ENCODE measurements around the gene CCDC50. TPM values are rescaled to one million over a fixed set of nuclear protein-coding genes. Genes with fewer than 3 reads are reported as not detected.

Gene CCDC50
- total and polyA plus RNA-seq, 2 of the 8 experiments (the other 6 are each of a cell fraction or from before 2014, with no cell fraction given), result 7.3 to 19.2 TPM

GRCh38 chr3:191296041-191296541 is 33.1 kb upstream of the CCDC50 start (continued):
- no peak for TF ChIP-seq ZNF274 (IDR thresholded peaks at IDR 0.05; ENCODE audit: borderline replicate concordance, extremely low read depth, low read length)
- no peak for TF ChIP-seq SAP30 (IDR thresholded peaks at IDR 0.05; ENCODE audit: insufficient read depth, insufficient replicate concordance, low read length)

Data from H1 (cell line).